EL (cell line): ENCODE data around the gene SEMA4D.
A peak's percentile ranks its signal among the peaks of the same experiment; 100 is the strongest.

Experiments used
- DNase-seq: peaks from one replicate; pipeline ENCODE4 v3.0.0-alpha.2; 2016

The SEMA4D gene

DNA sequence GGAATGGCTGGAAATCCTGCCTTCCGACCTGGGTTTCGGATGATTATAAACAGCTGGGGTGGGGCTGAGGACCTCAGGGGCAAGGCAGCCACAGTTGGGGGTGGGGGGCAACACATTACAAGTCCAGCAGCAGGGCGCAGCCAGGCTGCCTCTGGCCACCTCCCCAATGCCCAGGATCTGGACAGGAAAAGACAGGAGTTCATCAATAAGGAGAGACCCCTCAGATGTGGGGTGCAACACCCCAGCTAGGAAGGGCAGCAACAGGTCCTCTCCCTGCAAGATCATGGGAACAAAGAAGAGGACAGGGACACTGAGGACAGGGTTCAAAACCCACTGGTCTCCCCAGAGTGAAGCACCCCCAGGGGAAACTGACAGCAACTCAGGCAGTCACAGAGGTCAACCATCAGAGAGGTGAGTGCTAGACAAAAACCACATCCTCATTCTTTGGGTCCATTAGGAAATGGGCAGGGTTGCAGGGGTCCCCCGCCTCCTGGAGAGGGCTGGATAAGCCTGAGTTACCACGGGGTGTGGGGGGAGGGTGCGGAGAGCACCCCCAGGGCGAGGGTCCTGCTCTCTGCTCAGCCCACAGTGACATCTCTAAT is 33.5 kb downstream of the SEMA4D start:
- no peak for DNase-seq

DNA sequence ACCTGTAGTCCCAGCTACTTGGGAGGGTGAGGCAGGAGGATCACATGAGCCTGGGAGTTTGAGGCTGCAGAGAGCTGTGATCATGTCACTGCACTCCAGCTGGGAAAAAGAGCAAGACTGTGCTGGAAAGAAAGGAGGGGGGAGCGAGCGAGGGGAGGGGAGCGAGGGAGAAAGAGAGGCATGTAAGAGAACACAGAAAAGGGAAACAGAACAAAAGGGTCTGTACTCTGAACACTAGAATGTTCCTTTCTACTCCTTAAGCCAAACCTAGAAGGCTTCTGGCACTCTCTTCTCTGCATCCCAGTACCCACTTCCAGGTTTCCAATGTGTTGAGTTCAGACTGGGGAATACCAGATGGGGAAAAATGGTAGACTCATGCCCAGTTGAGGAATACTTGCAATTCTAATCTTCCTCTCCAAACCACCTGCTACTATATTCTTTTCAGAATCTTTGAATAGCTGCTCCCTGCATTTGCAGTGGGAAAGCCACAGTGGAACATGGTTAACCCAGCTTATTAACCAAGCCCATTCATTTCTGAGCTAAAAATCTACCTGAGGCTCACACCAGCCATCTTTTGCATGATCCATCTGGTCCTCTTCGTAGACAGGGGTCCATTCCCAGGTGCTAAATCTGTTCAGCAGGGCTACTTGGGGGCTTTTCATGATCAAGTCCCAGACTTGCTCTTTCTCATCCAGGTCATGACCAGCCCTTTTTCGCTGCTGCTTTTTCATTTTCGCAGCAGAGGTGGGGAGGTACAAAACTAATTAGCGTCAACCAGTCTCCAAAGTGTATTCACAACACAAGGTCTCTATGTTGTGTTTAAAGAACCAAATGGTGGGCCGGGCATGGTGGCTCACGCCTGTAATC is 34.9 kb downstream of the SEMA4D start:
- no peak for DNase-seq

DNA sequence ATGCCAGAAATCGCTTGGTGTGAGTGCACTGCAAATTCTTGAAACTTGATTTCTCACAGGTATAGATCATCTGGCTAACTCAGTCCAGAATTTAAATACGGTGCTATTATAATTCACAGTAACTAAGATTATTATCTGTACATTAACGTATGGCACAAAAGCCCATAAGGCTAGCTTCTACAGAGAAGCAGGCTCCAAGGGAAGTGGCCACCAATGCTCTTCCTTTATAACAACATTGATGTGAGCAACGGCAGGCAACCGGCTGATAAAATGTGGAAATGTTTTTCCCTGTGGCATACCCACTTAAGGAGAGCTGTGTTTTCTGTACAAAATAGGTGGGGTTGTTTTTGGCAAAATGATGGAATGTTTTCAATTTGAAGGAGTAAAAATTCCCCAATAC is 35.7 kb downstream of the SEMA4D start:
- DNase-seq = no peak

DNA sequence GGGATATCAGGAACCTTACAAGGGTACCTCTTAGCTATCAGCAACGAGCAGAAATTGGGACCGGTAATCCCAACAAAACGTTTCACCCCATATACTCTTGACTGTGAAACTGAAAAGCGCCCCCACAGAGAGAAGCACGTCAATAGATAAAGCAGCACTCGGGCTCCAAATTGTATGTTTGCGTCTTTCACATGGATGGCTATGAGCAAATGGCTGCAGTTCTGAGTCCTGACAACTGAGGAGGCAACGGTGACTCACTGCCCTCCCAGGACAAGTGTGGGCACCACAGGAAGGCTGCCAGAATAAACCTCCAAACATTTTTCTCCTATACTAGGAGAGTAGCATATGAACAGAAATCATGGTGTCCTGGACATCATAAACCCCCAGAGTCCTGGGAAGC is 36.6 kb downstream of the SEMA4D start:
- peak; percentile 49 for DNase-seq

DNA sequence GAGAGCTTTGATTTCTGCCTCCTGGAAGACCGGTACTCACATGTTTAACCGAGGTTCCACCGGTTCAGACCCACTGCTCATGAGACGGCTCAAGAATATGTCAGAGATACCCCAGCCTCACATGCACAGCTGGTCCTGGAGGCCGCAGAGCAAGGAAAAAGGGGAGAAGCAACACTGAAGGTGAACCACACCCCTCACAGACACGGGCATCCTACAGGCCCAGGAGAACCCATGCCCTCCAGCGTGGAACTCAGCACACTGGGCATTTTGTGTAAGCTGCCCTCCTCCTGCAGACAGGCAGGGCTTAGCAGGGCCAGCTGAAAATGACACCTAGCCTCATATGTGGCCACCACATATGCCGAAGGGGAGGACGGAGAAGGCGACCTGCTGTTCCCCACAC is 37.4 kb downstream of the SEMA4D start:
- no peak for DNase-seq

DNA sequence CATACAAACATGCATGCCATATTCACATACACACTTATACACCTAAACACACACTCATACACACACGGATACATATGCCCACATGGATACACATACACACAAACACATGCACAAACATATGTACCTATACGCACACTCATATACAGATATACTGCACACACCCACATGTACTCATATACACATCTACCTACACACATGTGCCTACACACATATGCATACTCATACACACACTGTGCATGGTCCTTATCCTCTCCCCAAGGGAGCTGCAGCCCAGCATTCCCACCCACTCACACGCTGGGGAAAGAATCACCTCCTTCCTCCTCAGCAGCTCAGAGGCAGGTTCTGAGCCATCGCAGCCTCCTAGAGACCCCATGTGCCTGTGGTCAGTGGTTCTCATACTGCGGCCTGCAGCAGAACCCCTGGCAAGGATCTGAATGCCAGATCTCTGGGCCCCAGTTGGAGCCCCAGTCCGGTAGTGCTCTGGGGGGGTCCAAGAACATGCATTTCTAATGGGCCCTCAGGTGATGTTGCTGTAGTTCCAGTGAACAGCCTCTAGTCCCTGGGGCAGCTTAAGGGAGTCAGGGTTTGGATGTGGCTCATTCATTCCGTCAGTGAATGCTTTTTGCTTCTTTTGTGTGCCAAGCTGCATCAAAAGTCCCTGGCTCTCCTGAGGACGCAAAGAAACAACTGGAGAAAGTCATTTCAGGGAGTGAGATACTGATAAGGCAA is 39.0 kb downstream of the SEMA4D start:
- no peak for DNase-seq

DNA sequence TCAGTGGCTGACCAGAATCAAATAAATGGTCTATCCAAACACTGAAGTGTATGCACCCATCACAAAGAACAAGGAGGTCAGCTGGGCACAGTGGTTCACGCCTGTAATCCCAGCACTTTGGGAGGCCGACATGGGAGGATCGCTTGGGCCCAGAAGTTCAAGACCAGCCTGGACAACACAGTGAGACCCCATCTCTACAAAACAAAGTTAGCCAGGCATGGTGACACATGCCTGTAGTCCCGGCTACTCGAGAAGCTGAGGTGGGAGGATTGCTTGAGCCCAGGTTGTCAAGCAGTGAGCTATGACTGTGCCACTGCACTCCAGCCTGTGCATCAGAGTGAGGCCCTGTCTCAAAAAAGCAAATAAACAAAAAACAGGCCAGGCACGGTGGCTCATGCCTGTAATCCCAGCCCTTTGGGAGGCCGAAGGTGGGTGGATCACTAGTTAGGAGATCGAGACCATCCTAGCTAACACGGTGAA is 40.5 kb downstream of the SEMA4D start:
- no peak for DNase-seq

DNA sequence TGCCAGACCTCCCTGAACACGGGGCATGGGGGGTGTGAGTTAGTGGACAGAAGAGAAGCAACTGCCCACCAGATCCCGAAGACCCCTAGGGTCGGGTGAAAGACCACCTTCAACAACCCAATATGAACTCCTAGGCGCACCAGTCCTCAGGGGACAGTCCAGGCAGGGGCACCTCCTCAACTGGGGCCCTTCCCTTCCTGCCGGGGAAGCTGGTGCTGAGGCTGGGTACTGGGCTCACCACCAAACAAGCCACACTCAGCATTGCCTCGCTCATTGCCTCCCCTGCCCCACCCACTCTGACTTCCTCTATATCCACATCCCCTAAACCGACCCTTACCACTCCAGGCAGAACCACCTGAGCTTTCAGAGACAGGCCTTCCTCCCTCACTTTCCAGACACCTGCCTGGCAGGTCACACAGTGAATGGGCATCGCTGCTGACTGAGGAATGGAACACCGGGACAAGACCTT is 42.5 kb downstream of the SEMA4D start:
- no peak for DNase-seq

DNA sequence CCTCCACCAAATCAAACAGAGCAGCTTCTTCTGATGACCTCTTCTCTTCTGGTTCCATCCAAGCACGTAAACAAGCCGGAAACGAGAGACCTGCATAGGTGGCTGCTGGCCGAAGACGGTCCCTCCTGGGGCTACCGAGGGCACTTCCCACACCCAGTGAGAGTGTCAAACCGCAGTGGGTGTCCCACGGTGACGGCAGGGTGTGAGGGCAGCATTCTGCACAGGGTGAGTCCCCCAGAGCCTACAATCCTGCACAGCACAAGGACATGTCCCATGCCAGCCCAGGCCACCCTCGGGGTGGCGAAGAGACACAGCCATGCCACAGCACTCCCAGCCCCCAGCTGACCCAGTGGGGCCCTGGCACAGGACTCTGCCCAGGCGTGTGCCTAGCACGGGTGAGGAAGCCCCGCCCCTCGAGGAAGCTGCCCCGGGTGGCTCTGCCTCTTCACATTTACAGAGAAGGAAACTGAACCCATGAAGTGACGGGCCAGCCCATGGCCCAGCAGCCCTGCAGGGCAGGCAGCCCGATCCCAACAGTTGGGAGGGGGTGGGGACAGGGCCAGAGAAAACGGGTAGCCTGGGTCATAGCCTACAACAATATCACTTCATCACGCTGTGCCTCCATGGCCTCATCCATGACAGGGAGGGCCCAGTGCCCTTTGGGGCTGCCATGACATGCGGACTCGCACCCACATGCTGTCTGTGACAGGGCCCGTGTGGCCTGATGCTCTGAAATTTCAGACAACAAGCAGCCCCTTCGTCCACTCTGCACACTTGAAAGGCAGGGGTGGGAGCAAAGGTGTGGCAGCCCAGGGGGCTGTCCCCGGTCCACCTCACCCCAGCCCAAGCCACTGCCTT is 43.2 kb downstream of the SEMA4D start:
- DNase-seq = no peak

DNA sequence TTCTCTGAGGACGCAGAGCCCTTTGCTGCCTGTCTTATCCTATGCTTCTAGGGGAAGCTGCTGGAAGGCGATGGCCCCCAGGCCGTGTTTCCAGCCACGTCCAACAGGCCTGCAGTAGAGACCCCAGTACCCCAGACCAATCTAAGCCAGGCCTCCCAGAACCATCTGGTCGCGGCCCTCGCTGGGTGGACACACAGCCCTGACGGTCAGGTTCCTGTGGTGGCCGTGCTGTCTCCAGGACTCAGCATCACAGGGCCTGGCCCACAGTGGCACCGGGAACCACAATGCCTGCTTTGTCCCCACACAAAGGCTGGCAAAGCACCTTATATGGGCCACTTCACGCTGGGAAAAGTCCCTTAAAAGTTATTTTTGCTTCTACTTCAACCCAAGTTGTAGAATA is 44.5 kb downstream of the SEMA4D start:
- no peak for DNase-seq

DNA sequence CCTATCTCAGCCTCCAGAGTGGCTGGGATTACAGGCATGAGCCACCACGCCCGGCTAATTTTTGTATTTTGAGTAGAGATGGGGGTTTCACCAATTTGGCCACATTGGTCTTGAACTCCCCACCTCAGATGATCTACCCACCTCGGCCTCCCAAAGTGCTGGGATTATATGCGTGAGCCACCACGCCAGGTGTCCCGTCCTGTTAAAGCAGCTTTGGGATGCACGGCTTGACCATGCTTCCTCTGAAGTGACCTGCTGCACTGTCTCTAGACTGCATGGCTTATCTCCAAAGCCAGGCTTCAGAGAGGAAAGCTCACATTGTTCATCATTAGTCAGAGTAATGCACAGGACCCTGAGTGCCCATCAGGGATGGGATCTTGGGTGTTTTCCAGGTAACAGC is 45.4 kb downstream of the SEMA4D start:
- no peak for DNase-seq

DNA sequence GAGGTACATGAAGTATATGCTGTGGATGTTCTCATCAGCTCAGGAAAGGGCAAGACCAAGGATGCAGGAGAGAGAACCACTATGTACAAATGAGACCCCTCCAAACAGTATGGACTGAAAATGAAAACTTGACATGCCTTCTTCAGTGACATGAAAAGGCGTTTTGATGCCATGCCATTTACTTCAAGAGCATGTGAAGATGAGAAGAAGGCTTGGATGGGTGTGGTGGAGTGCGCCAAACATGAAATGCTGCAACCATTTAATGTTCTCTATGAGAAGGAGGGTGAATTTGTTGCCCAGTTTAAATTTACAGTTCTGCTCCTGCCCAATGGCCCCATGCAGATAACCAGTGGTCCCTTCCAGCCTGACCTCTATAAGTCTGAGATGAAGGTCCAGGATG is 47.7 kb downstream of the SEMA4D start:
- DNase-seq = no peak

DNA sequence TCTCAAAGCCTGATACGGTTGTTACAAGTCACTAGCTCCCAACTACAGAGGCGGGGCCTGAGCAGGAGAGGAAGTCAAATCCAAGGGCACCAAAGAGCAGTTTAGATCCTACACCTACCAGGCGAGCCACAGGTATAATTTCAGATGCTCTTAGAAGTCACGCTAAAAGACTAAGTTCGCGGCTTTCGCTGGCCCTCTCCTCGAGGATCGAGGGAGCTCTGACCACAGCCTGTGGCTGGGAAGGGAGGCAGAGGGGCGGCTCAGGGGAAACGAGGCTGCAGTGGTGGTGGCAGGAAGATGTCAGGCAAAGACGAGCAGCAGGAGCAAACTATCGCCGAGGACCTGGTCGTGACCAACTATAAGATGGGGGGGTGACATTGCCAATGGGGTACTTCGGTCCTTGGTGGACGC is 48.6 kb downstream of the SEMA4D start:
- DNase-seq = no peak

DNA sequence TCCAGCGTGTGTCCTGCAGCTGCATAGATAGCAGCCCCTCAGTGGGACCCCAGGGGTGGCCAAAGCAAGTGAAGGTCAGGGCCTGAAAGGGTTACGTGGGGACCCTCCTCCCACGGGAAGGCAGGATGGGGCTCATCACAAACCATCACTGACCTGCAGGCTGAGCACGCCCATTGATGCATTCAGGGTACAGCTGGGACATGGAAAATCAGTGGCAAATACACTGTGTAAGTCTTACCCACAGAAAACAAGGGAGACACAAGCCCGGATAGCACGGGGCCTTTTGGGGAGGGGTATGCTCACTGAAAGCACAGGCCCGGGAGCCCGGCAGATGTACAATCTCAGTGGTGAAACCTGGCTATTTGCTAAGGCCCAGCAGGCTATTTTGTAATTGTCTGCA is 49.1 kb downstream of the SEMA4D start:
- DNase-seq = no peak

DNA sequence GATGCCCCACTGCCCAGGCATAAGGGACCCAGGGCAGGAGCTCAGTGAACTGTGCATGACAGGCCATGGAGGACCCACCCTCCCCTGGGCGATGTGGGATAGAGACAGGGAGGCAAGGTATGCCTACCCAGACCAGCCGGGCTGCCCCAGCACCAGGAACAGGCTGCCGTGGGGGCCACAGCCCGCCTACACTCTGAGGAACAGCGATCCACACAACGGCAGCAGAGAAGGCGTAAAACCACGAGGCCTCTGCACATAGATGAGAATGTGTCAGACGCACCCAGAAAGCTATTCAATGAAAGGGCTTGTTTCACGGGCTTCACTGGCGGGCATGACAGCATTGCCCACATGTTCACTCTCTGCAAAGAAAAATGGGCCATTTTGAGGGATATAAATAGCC is 49.5 kb downstream of the SEMA4D start:
- DNase-seq = no peak

DNA sequence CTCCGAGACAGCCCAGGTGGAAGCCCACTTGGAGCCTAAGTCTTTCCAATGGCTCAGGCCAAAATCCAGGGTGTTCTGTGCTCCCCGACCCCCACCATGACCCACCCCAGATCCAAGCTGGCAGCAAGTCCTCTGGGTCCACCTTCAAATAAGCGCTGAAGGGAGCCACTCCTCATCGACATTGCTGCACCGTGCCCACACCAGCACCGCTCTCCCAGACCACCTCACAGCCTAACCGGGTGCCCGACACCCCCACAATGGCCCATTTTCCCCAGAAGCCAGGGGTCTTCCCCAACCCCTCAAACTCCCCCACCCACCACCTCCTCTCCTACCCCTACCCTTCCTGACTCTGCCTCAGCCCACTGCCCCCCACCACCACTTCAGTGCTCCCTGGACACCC is 50.5 kb downstream of the SEMA4D start:
- no peak for DNase-seq

DNA sequence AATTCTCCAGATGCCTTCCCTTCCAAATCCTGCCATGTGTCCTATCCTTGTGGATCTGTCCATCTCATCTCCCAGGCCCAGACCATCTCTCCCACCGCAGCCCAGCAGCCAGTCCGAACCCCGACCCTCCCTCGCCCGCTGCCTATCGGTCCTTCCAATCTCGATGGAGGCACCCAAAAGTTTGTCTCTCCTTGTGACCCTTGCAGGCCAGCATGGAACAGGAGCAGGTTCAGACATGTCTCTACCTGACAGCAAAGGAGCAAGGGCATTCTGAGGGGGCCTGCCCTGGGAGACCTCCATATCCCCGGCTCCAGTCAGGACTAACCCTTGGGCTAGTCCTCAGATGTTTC is 51.0 kb downstream of the SEMA4D start:
- DNase-seq = no peak

DNA sequence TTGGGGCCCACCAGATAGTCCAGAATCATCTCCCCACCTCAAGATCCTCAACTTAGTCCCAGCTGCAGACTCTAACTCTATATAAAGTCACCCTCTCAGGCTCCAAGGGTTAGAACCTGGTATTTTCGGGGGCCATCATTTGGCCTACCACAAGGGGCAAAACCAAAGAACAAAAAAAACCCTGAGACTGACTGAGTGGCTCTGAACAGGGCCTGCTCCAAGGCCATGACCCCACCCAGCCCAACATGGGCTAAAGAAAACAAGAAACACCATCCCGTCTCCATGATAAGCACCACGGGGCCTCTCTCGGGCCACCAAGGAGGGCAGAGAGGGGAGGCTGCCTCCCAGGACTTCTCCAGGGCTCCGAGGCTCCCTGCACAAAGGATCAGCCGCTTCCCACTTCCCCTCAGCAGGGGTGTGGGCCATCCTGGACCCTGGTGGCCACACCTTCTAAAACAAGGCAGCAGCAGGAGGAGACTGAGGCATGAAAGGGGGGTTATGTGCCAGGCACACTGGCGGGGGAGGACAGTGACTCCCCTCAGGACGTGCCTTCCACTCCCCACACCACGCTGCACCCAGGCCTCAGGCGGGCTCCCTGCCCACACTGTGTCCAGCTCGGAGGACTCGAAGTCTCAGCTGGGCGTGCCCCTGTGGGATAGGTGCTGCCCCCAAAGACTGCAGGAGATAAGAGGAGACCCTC is 51.5 kb downstream of the SEMA4D start:
- DNase-seq = no peak

DNA sequence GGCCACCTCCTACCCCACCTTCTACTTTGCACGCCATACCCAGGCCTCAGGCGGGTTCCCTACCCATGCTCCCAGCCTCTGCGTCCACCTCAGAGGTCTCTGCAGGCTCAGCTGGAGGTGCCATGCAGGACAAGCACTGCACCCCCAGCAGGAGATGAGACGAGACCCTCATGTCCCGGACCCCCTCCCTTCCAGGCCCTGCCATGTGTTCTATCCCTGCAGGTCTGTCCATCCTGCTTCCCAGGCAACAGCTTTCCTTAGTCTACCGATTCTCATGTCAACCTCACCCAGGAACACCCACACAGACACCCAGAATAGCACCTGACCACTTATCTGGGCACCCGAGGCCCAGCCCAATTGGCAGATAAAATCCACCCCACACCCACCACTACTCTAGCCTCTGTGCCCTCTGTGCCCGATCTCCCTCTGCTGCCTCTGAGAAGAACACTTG is 52.1 kb downstream of the SEMA4D start:
- no peak for DNase-seq

DNA sequence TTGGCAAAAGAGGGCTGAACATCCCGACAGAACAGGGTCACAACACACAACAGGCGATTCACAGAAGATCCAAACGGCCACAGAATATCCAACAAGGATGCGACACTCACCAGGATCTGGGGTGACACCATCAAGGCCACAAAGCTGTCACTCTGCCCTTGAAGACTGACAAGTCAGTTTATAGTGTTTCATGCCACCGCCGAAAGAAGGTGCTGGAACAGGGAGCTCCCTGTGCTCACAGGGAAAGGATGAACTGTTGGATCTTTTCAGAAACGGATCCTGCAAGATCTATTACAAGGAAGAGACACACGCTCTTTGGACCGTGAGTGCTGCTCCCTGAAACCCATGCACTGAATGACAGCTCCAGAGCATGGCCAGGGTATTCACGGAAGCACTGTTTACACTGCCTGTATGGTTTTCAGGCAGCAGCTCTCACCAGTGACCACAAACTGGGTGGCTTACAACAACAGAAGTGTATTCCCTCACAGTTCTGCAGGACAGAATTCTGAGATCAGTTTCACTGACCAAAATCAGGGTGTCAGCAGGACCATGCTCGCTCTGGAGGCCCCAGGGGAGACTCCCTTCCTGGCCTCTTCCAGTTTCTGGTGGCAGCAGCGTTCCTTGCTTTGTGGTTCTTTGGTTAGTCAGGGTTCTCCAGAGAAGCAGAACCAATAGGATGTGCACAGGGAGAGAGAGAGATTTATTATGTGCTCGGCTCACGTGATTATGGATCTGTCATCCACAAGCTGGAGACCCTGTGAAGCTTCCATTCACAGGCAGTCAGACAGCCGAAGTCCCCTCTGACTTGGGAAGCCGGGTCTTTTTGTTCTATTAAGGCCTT is 52.8 kb downstream of the SEMA4D start:
- no peak for DNase-seq

DNA sequence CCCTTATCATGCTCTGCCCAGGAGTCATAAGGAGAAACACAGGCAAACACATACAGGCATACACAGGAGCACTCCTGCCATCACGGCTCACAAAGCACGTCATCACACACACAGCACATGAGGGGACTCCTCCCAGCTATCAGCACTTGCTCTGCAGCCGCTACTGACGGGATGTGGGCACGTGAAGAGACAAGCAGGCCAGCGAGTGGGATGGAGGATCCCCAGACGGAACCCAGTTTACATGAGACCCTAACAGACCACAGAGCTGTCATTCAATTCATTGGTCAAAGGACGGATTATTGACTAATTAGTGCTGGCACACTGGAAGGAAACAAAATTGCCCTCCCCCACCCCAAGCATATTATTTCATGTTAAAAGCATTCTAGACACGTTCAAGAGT is 53.6 kb downstream of the SEMA4D start:
- DNase-seq = no peak
